Effector CD4-positive, alpha-beta T cell (primary cell): ENCODE results near the gene LFNG.
A peak's percentile ranks its signal among the peaks of the same experiment; 100 is the strongest.

Source experiments
- DNase-seq: peaks from one replicate; pipeline ENCODE4 v3.0.0-alpha.2; 2020

Gene LFNG

DNA sequence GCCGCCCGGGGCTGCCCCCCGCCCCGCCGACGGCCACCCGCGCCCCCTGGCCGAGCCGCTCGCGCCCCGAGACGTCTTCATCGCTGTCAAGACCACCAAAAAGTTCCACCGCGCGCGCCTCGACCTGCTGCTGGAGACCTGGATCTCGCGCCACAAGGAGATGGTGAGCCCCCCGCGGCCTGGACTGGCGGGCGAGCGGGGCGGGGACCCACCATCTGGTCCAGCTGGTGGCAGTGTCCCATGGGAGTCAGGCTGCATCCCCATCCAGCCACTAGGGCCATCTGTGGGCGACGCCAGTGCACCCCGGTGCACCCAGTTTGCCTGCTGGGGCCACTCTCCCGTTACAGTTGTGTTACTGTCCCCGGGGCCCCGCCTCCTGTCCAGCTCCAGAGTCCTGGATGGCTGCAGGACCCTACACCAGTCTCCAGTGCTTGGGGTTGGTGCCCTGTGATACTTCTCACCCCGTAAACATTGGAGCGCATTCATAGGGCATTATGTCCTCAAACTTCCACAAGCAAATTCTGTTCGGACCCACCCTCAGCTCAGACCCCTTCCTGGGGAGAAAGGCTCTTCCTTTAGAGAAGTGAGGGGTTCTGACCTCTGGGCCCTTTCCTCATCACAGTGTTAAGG lies 672 bp downstream of the LFNG start:
- no peak for DNase-seq

DNA sequence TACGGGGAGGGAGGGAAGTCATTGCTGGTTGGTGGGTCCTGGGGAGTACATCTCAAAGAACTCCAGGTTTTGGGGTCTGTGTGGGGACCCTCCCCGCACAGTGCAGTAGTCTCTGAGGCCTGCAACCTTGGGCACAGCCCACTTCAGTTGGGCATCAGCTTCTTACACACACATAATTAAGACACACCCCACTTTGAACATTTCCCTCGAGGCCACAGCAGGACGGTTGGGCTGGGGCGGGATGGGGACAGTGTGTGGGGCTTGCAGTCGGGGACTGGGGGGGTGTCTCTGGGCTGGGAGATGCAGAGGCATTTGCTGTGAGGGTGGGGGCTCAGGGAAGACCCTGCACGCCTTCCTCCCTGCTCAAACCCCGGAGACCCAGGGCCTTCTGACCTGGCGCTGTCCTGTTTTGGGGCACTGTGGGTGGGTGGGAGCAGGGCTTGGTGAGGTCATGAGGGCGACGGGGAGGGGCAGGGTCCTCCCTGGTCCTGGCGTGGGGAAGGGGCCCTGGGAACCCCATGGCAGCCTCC lies 1.3 kb downstream of the LFNG start:
- DNase-seq = no peak

DNA sequence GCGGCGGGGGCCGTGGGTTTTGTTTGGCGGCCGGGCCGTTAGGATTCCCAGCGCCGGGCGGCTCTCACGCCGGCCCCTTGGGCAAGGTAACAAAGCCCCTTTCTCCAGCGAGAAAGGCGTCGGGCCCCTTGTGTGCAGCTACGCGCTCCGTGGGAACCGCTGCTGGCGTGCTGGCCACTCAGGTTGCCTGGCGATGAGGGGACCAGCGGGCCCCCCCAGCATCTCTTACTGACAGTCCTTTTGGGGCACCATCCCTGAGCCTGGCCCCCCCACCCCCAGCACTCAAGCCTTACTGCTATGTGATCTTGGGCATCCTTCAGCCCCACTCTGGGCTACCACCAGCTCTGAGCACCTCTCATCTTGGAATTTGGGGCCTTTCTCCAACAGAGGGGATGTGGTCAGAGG lies 1.8 kb downstream of the LFNG start:
- no peak for DNase-seq

DNA sequence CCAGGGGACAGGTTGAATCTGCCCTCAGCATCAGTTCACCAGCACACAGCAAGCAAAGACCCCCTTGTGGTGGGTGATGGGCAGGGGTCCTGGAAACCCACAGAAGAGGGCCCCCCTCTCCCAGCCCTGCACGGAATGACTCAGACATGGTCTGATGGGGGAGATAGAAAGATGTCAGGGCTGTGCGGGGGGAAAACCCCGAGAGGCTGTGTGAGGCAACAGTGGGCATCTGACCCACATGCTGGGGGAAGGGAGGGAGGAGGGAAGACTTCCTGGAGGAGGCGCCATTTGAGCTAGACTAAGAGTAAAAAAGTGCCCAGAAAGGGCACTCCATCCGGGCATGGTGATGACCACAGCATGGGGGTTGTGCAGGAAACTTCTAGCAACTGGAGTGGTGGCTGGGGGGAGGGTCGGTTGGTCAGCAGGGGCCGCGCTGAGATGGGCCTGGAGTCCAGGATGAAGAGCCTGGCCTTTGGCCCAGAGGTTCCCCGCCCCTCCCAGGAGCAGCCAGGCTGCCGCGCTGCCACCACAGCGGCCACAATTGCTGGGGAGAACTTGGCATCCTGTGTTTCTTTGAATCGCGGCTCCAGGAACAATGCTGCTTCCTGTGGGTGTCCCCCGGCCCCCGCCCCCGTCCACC lies 2.5 kb downstream of the LFNG start:
- DNase-seq = peak; percentile 72

DNA sequence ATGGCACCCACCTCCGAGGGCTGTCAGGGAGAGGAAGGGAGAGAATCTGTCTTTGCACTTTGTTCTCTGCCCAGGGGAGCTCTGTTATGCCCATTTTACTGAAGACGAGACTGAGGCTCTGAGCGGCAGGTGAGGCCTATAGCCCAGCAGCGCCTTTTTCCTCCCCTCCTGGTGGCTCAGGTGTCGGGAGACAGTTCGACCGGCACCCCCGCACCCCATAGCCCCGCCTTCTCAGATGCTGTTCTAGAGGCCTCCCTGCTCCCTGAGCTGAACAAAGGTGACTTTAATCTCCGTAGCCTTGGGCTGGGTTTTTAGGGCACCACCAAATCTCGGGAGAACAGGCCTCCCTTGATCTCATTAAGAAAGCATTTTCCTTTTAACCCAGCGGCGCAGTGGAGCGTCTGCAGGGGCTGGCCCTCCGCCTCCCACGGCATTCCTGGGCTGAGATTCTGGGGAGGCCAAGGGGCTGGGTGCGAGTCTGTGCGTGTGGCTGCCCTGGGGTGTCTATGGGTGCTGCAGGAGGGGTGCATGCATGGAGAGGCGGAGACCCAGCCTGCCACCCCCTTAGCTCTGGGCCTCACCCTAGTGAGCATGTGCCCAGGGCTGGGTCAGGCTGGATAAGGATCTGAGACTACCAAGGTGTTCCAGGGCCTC lies 3.3 kb downstream of the LFNG start:
- no peak for DNase-seq

DNA sequence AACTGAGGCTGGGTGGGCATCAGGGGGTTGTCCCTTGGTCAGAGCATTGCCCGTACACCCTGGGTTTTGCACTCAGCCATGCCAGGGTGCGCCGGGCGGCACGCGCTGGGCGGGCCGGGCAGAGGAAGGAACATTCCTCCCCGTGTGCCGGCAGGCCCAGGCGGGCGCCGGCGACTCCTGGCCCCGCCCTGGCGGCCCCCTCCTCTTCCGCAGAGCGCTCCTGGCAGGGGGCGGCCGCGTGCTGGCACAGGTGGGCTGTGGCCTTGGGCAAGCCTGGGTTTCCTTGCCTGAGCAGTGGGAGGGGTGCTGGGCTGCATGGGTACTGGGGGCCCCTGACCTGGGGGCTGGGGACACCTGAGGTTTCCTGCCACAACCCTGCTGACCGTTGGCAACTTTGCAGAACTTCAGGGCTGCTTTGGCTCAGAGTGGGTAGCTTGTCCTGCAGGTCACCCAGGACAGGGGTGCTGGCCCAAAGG lies 3.9 kb downstream of the LFNG start:
- no peak for DNase-seq

DNA sequence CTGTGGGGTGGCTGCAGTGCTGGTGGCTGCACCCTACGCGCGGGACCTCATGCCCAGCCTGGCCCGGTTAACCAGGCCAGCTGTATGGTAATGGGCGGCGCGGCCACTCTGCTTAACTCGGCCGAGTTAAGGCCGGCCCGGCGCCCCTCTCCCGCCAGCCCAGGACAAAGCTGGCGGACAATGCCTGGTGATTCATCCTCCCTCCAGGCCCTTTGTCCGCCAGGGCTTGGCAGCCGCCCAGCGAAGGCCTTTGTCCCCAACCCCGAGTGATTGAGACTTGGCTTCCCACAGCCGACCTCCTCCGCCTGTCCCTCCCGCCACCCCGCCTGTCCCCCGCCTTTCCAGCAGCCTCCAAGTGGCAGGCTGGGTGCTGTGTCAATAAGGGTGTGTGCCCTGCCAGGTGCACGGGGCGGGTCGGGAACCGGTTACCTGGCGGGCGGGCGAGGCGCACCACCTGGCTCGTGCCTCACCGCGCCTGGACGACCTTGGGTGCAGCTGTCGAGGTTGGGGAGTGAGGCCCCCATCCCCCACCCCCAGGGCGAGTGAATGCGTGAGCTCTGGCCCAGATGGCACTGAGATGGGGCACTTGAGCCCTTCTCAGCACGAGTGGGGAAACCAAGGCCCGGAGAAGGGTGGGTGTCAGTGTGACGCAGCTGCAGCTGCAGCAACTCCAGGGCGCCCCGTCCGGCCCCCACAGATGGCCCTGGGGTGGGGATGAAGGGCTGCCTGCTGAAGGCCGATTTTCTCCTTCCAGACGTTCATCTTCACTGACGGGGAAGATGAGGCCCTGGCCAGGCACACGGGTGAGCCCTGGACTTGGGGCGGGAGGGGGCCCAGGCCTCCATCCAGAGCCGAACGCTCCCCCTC lies 4.6 kb downstream of the LFNG start:
- no peak for DNase-seq

DNA sequence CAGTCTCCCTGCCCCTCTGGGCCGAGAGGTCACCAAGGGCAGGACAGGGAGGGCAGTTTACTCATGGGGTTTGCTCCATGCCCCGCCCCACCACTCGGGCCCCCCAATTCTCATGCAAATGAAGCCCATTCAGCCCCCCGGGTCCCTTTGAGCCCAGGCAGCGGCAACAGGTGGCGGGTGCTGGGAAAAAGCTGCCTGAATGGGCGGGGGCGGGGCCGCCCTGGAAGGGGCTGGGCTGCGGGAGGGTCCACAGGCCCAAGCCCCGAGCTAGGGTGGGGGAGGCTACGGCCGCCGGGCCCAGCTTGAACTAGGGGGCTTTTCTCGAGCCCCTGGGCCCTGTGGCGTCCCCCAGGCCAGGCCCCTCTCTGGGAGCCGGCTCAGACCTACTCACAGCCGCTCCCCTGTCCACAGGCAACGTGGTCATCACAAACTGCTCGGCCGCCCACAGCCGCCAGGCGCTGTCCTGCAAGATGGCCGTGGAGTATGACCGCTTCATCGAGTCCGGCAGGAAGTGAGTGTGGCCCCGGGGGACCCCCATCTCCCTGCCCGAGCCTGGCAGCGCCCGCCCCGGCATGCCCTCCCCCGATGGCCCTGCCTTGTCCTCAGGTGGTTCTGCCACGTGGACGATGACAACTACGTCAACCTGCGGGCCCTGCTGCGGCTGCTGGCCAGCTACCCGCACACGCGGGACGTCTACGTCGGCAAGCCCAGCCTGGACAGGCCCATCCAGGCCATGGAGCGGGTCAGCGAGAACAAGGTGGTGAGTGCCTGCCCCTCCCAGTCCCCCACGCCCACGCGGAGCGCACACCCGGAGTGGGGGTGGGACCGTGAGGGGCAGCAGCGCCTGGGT lies 5.5 kb downstream of the LFNG start:
- no peak for DNase-seq

DNA sequence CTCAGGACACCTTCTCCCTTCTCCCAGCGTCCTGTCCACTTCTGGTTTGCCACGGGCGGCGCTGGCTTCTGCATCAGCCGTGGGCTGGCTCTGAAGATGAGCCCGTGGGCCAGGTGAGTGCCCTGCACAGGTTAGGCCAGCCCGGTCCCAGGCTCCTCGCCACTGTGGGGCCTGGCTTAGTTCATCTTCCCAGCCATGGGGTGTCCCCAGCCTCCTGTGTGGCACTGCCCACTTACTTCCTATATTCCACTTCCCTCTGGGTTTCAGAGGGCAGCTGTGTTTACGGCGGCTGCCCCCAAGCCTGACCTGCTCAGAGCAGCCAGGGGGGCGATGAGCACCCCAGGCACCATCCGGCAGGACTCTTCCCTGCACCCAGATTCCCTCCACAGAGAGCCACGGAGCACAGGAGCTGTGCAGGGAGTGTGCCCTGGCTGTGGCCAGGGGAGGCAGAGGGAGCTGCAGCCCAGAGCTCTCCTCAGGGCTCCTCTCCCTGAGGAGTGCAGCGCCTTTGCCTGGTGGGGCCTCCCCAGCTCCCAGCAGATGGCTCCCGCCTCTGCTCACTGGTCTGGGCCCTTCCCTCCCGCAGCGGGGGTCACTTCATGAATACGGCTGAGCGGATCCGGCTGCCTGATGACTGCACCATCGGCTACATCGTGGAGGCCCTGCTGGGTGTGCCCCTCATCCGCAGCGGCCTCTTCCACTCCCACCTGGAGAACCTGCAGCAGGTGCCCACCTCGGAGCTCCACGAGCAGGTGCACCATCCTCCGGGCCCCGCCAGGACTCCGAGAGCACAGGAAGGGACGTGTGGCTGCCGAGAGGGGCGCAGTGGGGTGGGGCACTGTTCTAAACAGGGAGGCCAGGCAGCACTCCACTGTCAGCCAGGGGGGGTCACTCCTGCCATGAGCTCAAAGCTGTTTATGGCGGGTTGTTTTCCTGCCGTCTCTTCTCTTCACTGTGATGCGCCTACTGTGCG lies 6.4 kb downstream of the LFNG start:
- no peak for DNase-seq

DNA sequence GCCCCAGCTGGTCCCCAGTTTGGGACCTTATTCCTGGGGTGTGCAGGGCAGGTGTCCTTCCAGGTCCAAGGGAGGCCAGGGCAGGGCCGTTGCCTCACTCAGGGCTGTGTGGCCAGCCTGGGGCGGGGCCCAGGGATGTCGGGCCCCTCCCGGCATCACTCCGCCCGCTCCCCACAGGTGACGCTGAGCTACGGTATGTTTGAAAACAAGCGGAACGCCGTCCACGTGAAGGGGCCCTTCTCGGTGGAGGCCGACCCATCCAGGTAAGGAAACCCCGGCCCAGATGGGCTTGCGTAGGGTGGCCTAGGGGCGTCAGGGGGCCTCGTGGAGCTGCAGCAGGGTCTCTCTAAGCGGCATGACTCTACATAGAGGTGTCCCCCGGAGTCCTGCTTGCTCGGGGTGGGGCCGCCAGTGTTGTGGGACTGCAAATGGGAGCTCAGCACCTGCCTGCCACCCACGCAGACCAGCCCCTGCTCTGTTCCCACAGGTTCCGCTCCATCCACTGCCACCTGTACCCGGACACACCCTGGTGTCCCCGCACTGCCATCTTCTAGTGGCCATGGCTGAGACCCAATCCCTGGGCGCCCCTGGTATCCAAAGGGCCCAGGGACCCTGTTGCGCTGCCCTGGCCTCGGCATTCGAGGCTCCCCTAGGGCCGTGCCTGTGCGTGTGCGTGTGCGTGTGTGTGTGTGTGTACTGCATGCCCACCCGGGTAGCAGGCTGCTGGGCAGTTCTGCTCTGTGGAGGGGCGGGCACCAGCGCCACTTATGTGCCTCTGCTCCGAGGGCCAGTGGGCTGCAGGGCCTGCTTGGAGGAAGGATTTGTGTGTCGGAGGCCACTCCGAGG lies 7.3 kb downstream of the LFNG start:
- DNase-seq = no peak

DNA sequence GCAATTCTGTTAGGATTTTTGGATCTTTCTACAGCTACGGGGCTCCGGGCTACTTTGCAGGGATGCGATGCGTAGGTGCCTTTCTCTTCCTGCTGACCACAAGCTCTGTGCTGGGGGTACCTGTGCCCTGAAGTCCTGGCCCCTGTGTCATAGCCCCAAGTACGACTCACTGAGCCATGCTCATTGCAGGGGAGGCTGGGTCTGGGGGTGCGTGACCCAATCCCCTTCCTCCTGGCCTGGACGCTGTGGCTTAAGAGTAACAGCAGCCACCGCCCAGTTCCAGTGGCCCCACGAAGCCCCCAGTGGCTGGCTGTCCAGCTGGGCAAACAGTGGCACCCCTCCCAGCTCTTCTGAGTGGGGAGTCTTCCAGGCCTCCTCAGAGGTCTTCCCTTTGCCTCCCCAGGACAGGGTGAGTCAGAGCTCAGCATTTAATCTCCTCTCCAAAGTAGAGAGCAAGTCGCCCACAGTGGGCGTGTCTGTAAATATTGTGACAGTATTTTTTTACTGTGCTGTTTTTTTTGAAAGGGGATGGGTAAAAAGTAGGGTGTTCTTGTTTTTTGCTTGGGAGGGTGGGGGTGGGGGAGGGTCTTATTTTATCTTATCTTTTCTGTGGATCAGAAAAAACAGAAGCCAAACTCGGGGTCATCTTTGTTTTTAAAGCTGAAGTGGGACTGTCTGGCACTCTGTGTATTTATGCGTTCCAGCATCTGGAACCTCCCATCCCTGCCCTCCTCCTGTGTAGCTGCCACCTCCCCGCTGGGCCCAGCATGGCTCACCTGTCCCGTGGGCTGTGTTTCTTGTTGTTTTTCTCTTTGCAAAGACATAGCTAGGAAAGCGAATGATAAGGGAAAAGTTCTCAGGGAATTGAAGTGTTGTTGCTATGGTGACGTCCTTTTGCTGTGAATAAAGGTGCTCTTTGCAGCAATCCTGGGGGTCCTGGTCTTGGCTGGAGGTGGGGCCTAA lies 8.2 kb downstream of the LFNG start:
- peak; percentile 58 for DNase-seq

DNA sequence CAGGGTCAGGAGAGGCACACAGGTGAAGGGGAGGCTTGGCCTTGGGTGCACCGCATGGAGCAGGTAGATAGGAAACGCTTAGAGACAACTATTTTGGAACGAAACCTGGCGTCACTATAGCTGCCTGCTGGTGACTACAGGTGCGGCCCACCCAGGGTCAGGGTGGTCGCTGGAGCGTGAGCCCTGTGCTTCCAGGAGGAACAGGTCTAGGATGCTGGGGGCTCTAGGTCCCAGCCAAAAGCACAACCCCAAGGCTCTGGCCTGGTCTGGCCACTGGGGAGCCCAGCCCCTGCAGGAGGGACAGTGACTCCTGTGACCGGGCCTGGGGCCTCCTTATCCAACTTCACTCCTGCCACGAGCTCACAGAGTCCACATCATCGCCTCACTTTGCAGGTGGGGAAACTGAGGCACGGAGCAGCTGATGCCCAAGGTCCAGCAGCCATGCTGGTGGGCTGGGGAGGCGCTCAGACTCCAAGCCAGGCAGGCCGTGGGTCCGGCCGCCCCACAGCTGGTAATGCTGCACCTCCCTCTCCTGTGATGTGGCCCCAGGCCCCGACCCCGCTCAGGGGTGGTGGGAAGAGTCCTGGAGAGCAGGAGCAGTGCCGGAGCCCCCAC lies 9.0 kb downstream of the LFNG start:
- no peak for DNase-seq

DNA sequence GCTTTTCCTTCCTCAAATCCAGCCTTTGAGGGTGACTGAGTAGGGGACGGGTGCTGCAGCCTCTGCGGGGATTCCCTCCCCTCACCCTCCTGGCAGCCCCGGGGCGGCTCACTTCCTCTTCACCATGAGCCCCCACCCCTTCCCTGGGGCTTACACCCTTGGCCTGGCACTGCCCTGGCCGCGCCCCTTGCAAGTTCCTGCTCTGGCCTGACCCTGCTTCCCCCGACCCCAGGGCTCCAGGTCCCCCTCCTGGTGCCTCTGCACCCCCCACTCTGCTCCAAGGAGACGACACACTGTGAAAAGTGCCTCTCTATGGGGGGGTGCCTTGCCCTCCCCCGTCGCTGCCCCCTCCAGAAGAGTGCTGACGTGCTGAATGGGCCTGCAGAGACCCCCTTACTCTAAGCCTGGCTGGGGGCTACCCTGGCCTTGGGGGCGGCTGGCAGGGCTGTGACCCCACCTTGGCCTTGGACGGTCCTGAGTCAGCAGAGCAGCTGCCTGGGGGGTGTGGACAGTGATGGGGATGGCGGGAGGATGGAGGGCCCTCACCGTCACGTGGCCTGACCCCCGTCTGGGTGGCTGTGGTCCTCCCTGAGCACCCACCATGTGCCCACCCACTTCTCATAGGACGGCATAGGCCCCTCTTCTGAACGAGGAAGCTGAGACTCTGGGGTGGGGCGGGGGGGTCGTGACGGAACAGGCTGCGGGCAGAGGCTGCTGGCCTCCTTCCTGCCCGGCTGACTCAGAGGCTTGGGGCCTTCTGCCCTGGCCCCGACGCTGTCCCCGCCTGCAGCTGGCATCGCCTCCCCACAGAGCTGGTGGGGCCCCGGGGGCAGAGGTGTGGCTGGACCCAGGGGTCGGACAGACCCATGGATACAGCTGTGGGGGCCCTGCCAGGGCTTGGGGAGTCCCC lies 9.8 kb downstream of the LFNG start:
- peak; percentile 63 for DNase-seq

DNA sequence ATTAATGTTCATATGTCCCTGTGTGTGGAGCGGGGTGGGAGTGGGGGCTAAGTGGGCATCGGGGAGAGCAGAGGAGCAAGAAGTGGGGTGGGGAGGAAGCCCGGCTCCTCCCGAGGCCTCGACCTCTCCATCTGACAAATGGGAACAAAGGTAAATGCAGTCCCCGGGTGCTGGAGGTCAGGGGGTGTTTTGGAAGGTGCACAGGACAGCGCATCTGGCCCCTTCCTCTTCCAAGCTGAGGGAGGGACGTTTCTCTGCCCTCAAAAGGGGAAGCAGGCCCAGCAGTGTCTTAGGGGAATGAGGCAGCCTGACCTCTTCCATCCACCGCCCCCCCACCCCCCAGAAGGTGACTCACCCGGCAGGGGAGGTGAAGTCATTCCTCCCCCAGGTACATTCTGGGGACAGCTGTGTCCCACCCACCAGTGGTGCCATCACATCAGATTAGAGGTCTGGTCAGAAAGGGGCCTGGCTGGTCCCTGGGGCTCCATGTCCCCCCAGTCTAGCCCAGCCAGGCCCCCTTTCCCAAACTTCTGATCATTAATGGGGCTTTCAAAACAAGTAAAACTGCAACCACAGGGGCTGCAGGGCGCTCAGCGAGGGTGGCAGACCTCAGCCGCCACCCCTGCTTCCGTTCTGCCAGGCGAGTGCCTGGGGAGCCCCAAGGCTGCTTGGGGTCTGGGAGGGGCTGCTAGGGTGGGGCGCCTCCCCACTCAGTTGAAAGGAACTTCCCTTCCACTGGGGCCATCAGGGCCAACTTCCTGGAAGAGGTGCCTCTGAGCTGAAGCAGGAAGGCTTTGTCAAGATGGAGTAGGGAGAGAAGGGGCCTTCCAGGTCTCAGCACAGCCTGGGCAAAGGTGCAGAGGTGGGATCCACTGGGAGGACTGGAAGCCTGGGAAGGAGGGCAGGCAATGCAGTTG lies 10.8 kb downstream of the LFNG start:
- peak; percentile 73 for DNase-seq

DNA sequence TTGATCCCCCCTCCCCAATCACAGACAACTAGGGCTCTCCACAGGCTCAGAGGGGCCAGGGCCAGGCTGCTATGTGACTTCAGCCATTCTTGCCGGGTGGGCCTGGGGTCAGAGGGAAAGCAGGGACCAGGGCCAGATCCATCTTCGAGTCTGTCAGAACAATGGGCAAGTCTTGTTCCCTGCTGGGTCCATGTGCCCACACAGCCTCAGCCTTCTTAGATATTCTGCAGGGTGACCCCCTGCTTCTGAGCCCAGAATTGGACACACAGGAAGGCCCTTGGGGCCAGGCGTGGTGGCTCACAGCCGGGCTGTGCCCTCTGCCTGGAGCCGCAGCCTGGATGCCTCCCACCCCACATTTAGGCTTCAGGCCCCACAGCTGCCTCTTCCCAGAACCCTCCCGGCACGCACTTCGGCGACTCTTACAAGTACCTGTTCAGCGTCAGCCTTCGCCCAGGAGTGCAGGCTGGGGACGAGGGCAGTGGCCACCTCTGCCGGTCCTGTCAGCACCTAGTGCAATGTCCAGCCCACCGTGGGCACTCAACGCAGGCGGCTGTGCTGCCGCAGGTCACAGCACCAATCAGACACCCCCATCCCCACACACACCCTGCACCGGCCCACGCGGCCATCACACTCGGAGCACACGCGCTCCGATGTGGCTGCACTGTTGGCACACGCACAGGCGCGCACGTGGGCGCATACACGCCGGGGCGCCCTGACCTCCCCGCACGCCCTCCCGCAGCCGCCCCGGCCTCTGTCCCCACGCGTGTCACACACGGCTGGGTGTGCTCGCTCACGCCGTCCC lies 11.6 kb downstream of the LFNG start:
- peak; percentile 5 for DNase-seq
